ENCODE results near the gene PDS5A. TPM values are rescaled to one million over a fixed set of nuclear protein-coding genes. Genes with fewer than 3 reads are reported as not detected.
"Not testable (repeated sequence)": the region's sequence is repeated elsewhere in the genome, so short reads cannot be mapped to it uniquely, and the experiment has no call there.

The PDS5A gene
- polyA plus RNA-seq, 12 donors: 30.8 to 65.3 (median 39.7) TPM; not detected in 1

GRCh38 chr4:39840027-39840426 lies 137.7 kb downstream of the PDS5A start:
- no peak for DNase-seq

- DNase-seq: not testable (repeated sequence)
Measured at GRCh38 chr4:39838431-39838830, 139.3 kb downstream of the PDS5A start.

DNA sequence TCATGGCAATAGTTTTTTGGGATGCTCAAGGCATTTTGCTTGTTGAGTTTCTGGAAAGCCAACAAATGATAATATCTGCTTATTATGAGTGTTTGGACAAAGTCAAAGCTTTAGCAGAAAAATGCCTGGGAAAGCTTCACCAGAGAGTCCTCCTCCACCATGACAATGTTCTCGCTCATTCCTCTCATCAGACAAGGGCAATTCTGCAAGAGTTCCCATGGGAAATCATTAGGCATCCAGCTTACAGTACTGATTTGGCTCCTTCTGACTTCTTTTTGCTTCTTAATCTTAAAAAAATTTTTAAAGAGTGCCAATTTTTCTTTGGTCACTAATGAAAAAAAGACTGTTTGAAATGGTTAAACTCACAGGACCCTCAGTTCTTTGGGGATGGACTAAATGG lies 143.4 kb downstream of the PDS5A start:
- no peak for DNase-seq

DNA sequence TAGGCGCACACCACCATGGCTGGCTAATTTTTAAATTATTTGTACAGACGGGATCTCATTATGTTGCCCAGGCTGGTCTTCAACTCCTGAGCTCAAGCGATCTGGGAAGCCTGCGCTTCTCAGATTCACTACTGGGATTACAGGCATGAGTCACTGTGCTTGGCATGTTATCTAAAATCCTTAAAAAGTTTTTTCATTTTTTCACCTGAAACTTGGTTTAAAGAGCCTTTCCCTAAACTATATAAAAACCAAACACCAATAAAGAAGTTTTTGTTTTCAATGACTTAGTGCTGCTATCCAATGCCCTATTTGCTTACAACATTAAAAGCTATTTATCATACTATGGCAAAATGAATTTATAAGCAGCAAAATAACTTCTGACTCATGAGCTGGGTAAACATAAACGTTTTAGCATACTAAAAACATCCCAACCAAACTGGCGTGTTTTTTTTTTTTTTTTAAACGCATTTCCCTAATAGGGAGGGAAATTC lies 151.9 kb downstream of the PDS5A start:
- no peak for DNase-seq

- DNase-seq: no peak
Measured at GRCh38 chr4:39825090-39825489, 152.6 kb downstream of the PDS5A start.

- DNase-seq: peak; percentile 27
Measured at GRCh38 chr4:39823191-39823590, 154.5 kb downstream of the PDS5A start.

- DNase-seq: no peak
Measured at GRCh38 chr4:39822662-39823061, 155.0 kb downstream of the PDS5A start.

DNA sequence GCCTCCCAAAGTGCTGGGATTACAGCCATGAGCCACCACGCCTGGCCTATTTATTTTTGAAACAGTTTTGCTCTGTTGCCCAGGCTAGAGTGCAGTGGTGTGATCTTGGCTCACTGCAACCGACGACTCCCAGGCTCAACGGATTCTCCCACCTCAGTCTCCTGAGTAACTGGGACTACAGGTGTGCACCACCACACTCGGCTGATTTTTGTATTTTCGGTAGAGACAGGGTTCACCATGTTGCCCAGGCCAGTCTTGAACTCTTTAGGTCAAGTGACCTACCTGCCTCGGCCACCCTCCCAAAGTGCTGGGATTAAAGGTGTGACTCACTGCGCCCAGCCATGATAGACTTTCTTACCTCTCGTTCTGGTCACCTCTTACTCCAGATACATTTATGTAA lies 155.8 kb downstream of the PDS5A start:
- no peak for DNase-seq

DNA sequence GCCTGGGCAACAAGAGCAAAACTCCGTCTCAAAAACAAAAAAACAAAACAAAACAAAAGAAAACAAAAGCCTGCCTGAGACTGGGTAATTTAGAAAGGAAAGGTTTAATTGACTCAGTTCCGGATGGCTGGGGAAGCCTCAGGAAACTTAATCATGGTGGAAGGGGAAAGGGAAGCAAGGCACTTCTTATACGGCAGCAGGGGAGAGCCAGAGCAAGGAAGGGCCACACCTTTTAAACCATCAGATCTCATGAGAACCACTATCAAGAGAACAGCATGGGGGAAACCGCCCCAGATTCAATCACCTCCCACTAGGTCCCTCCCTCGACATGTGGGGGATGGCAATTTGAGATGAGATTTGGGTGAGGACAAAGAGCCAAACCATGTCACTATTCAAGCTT lies 157.5 kb downstream of the PDS5A start:
- no peak for DNase-seq

DNA sequence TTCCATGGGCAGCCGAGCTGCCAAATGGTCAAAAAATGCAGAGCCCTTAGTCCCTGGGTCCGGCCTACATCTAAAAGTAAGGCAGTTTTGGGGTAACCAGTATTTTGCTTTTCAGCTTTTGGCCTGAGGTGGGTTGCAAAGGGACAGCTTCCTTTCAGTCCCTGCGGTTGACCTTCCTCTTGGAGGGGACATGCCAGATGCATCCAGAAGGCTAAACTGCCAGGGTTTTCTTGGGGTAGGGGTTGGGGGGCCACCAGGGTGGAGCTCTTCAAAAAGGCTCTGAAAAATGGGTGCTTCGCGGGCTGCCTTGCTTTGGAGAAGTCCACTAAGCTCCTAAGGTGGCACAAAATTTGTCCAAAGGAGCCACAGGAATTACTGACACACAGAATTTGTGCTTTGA lies 159.1 kb downstream of the PDS5A start:
- no peak for DNase-seq

DNA sequence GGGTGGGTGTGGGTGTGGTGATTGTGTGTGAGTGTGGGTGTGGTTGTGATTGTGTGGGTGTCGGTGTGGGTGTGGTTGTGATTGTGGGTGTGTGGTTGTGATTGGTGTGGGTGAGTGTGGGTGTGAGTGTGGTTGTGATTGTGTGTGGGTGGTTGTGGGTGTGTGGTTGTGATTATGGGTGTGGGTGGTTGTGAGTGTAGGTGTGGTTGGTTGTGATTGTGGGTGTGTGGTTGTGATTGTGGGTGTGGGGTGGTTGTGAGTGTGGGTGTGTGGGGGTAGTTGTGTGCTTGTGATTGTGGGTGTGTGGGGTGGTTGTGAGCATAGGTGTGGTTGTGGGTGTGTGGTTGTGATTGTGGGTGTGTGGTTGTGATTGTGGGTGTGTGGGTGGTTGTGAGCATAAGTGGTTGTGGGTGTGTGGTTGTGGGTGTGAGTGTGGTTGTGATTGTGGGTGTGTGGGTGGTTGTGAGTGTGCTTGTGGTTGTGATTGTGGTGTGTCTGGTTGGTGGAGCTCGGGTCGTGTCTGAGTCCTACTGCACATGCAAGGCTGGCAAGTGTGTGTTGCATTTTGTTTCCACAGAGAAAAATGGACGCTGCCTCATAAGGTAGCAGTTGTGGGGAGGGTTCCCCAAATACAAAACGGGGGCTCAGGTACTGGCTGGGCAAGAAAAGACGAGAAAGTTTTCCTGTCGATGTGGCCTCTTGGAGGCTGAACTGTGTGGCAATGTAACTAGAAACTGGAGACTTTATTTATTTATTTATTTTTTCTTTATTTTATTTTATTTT lies 163.1 kb downstream of the PDS5A start:
- no peak for DNase-seq

DNA sequence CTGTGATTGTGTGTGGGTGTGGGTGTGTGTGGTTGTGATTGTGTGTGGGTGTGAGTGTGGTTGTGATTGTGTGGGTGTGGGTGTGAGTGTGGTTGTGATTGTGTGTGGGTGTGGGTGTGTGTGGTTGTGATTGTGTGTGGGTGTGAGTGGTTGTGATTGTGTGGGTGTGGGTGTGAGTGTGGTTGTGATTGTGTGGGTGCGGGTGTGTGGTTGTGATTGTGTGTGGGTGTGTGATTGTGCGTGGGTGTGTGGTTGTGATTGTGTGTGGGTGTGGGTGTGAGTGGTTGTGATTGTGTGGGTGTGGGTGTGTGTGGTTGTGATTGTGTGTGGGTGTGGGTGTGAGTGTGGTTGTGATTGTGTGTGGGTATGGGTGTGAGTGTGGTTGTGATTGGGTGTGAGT lies 163.9 kb downstream of the PDS5A start:
- DNase-seq: not testable (repeated sequence)

GRCh38 chr4:39813033-39813432 lies 164.7 kb downstream of the PDS5A start:
- DNase-seq: not testable (repeated sequence)

GRCh38 chr4:39812500-39812899 lies 165.2 kb downstream of the PDS5A start:
- DNase-seq: no peak

DNA sequence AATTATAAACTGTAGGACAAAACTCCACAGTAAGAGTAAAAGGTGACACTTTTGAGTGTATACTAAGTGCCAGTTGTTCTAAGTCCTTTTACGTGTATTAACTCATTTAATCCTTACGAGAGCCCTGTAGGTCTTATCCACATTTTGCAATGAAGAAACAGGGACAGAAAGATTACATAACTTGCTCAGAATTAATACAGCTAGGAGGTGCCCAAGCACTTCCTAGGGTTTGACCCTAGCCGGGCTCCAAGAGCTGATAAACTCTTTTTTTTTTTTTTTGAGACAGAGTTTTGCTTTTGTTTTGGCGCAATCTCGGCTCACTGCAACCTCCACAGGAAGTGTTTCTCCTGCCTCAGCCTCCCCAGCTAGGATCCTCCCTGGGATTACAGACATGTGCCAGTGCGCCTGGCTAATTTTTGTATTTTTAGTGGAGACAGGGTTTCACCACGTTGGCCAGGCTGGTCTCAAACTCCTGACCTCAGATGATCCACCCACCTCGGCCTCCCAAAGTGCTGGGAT lies 169.4 kb downstream of the PDS5A start:
- no peak for DNase-seq

- DNase-seq: no peak
Measured at GRCh38 chr4:39802005-39802404, 175.7 kb downstream of the PDS5A start.

DNA sequence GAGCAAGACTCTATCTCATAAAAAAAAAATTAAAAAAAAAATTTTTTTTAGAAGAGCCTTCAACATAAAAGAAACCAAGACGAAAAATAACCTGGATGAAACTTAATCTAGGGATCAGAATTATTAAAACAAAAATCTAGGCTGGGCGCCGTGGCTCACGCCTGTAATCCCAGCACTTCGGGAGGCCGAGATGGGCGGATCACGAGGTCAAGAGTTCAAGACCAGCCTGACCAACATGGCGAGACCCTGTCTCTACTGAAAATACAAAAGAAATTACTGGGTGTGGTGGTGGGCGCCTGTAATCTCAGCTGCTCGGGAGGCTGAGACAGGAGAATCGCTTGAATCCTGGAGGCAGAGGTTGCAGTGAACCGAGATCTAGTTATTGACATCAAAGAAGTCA lies 184.7 kb downstream of the PDS5A start:
- DNase-seq: not testable (repeated sequence)

- no peak for DNase-seq
Measured at GRCh38 chr4:39792529-39792928, 185.2 kb downstream of the PDS5A start.

- no peak for DNase-seq
Measured at GRCh38 chr4:39792128-39792527, 185.6 kb downstream of the PDS5A start.

- DNase-seq: no peak
Measured at GRCh38 chr4:39786838-39787237, 190.9 kb downstream of the PDS5A start.

GRCh38 chr4:39785083-39785482 lies 192.6 kb downstream of the PDS5A start:
- DNase-seq: no peak

DNA sequence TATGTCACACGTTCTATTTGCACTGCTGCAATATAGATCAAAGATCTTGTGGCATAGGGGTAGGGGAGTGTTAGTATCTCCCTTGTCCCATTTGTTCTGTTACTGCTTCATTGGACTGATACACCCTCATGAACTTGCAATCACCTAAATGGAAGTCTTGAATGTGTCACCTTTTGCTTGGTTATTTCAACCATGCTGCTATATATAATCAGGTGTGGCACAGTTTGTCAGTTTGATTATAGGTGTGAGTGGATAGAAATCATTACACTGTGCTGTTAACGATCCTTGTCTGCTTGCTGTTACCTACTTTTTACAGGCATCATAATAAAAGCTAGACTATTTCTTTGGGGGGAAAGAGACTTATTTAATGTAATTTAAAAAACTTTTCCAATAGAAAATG lies 195.7 kb downstream of the PDS5A start:
- not testable (repeated sequence) for DNase-seq

Data from muscle of arm (tissue), 12 donors.